Measurements from ENCODE around the gene DPYSL5.
A peak's percentile ranks its signal among the peaks of the same experiment; 100 is the strongest.

Gene DPYSL5

DNA sequence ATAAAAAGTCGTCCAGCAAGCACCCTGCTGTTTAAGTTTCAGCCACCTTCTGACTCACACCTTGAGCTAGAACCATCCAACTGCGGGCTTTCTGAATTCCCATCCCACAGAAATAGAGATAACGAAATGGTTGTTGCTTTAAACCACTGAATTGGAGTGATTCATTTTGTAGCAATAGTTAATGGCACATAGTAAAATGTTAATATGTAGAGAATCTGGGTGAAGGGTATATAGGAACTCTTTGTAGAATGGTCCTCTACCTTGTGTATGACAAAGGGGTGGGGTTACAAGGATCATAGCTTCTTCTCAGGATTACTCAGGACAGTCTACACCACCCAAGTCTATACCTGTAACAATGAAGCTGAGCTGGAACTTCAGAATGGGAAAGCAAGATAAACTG lies 120.1 kb downstream of the DPYSL5 start:
- DNase-seq (ENCODE audit: low spot score): no peak

DNA sequence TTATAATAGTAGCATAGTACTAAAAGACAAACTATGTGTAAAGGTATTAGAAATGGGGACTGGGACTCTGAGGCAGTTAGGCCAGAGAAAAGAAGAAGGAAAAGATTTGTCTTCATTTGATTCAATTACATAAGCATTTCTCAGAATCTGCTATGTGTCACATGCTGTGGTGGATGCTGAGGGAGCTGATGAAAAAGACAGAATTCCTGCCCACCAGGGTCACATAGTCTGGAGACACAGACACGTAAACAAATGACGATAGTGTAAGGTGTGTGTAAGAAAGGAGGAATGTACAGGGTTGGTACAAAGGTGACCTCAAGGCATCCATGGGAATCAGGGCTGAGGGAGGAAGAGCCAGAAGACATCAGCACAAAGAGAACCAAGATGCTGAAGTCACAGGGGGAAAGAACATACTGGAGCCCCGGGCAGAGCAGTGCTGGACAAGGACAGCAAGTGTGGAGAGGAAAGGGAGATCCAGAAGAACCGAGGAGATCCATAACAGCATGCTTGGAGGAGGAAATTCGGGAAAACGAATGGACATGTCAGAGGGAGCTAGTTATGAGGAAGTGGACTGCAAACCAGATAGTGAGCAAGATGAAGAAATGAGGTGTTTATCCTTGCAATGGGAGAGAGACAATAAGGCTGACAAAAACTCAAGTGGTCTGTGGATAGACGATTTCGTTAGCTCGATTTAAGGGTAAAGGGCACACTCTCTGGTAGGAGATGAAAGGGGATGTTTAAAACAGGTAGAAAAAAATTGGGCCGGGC lies 121.3 kb downstream of the DPYSL5 start:
- peak; percentile 6 for DNase-seq (ENCODE audit: low spot score)

- DNase-seq (ENCODE audit: low spot score): peak; percentile 85
These were observed 122.5 kb downstream of the DPYSL5 start, which contains the start of gene MAPRE3 for GRCh38 chr2:26970244-26970927. TSS of gene MAPRE3 (plus strand) at chr2:26970637. CDS start at chr2:27022219, 51,582 bp downstream.

DNA sequence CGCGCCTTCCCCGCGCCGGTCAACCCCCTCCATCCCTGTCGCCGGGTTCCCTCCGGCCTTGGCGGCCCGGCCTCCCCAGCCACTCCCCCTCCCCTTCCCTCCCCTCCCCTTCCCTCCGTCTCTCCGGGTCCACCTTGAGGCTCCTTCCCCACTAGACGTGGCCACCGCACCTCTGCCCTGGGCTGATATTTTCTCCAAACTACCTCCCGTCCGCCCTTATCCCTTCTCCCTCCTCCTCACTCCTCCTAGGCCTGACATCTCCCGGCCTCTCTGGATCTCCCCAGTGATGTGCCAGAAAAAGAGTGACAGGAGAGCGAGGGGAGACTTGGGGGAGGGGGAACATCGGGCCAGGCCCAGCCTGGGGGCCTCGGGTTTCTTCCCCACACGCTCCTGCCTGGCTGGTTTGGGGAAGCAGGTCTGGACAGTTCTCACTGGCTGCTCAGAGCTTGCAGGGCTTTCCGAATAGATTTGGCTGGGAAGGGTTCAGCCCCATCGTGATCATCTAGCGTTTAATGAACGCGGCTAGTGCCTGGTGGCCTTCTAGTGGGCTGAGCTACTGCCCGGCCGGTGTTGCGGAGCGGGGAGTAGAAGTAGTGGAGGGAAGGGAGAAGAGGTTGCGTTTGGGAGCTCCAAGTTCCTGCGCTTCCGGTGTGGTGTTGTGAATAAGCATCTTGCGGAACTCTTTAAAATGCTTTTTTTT lies 123.1 kb downstream of the DPYSL5 start:
- no peak for DNase-seq (ENCODE audit: low spot score)

- no peak for DNase-seq (ENCODE audit: low spot score)
These were observed 124.2 kb downstream of the DPYSL5 start for GRCh38 chr2:26971911-26972786.

DNA sequence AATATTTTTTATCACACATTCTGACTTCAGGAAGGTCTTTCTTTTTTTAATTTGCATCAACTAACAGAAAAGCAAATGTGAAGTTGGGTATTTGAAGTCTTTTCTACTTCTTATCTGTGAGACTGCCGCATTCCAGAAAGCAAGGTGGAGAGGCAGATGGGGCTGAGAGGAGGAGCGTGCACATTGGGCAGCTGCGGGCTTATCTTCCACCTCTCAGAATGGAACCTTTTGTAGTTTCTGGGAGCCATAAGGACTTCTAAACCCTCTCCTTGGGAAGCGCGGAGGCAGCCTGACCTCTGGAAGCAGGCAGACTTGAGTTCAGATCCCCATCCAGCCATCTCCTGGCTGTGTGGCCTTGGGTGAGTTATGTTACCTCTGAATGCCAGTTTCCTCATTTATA lies 126.4 kb downstream of the DPYSL5 start:
- no peak for DNase-seq (ENCODE audit: low spot score)

DNA sequence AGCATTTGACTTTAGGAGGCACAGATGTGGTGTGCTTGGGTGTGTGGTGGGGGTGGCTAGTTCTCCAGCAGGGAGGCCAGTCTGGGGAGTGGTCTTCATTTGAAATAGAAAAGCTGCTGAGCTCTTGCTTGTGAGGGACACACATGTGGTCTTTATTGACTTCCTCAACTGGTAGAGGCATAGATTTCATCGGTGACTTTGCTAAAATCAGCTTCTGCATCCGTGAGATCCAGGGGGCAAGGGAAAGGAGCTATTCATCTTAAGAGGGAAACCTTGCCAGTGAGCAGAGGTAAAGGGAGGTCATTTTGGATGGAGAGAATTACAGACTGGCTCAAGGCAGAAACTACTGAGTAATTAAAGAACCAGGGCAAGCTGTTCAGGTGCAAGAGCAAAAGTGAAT lies 127.2 kb downstream of the DPYSL5 start:
- no peak for DNase-seq (ENCODE audit: low spot score)

- no peak for DNase-seq (ENCODE audit: low spot score)
These were observed 127.7 kb downstream of the DPYSL5 start for GRCh38 chr2:26975656-26976055.

DNA sequence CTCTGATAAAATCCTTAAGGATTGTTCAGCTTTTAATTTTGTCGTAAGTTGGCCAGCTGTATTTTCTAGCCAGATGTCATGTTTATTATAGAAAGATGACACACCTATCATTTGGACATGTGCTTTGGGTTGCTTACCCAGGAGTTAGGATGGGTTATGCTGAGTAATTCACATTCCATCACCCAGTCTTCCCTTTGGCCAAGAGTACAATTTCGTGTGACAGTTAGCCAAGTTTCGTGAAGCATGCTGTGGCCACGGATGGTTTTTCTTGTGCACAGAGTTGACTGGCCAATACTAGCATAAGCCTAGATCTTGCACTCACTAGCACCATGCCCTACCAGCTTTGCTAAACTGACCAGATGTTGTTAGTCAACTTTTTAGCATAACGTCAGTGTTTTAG lies 128.3 kb downstream of the DPYSL5 start:
- DNase-seq (ENCODE audit: low spot score): no peak

DNA sequence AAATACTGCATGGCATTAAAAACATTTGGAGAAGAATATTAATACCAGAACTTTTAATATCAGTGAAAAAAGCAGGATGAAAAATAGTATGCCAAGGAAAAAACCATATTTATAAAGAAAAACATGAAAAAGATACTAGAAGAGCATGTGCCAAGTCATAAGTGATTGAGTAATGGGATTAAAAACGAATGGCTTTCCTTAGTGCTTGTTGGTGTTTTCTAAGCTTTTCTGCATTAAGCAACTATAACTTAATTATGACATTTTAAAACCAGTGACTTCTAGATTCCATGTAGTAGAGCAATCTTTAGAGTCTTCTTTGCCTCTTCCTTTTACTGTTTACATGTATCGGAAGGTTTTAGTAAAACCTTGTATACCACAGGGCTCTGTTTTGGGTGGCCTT lies 129.1 kb downstream of the DPYSL5 start:
- no peak for DNase-seq (ENCODE audit: low spot score)

- no peak for DNase-seq (ENCODE audit: low spot score)
These were observed 130.2 kb downstream of the DPYSL5 start for GRCh38 chr2:26978061-26978596.

- no peak for DNase-seq (ENCODE audit: low spot score)
These were observed 131.8 kb downstream of the DPYSL5 start for GRCh38 chr2:26979741-26980140.

GRCh38 chr2:26980971-26981370 lies 133.0 kb downstream of the DPYSL5 start:
- no peak for DNase-seq (ENCODE audit: low spot score)

- DNase-seq (ENCODE audit: low spot score): no peak
These were observed 134.3 kb downstream of the DPYSL5 start for GRCh38 chr2:26982102-26982742.

DNA sequence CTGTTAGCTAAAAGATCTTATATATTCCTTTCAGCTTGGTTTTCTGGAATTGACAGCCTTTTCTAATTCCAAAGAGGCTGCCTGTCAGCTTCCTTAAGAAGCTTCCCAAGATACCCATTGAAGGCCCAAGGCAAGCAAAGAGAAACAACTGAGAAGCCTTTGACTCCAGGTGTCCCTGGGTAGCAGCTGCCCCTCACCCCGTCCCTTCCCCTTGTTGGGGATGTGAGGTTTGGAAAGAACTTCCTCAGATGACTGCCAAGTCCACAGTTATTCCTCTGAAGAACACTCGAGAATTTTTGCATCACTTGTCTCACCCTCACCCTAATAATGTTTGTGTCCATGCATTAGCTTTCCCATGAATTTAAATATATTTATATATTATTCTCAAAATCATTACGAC lies 135.8 kb downstream of the DPYSL5 start:
- DNase-seq (ENCODE audit: low spot score): no peak

GRCh38 chr2:26985807-26986206 lies 137.9 kb downstream of the DPYSL5 start:
- DNase-seq (ENCODE audit: low spot score): no peak

DNA sequence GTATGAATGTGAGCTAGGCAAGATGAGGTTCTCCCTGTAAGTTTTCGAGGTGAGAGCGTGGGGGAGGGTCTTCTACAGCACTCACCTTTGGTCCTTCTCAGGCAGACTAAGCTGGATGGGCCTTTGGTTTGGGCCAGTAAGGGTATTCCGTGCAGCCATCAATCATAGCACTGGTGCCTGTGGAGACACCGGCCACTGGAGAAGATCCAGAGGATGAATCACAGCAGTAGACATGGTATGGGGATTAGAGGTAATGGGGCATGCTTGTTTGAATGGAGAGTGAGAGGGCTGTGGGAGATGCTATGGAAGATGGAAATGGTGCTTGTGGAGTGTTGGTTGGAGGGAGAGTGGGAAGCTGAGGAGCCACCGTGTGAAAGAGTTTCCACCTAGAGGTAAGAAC lies 138.6 kb downstream of the DPYSL5 start:
- DNase-seq (ENCODE audit: low spot score): no peak

- DNase-seq (ENCODE audit: low spot score): no peak
These were observed 140.3 kb downstream of the DPYSL5 start for GRCh38 chr2:26988058-26988860.

GRCh38 chr2:26989156-26989555 lies 141.2 kb downstream of the DPYSL5 start:
- DNase-seq (ENCODE audit: low spot score): no peak

DNA sequence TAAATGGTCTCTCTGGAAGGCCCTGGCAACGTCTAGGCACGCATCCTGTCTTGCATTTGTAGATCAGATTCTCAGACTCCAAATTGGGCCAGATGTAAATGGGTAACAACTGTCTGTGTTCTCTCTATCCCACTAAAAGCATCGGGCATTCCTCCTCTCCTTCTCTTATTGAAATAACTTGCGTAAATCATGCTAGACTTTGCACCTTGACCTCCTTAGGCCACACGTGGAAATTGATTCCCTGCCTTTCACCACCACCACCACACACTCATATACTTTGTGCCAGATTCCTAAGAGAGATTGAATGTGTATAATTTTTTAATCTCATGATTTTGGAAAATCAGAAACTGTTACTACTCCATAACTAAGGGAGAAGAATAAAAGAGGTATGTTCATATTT lies 143.8 kb downstream of the DPYSL5 start:
- DNase-seq (ENCODE audit: low spot score): no peak
